Hippocampal formation (tissue), 2 donors: ENCODE results near the gene FKBP15.
"Not testable (repeated sequence)": the region's sequence is repeated elsewhere in the genome, so short reads cannot be mapped to it uniquely, and the experiment has no call there.

Experiments used
- DNase-seq, 2 donors: peaks; one replicate each; lab custom pipeline; 2025; lab: John Stamatoyannopoulos, UW

Gene FKBP15

DNA sequence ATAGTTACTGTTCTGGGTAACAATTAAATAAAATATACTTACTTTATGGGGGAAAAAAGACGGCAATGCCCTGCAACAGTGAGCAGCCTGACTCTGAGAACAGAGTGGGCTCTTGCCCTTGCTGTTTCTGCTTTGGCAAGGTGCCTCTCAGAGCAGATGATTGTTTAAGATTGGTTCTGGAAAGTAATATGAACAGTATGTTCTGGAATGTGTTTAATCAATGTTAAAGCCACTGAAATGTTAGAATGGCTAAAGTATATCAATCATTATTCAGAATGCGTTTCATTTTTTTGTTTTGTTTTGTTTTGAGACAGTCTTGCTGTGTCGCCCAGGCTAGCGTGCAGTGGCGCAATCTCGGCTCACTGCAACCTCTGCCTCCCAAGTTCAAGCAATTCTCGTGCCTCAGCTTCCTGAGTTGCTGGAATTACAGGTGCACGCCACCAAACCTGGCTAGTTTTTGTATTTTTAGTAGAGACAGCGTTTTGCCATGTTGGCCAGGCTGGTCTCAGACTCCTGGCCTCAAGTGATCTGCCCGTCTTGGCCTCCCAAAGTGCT lies 14.7 kb upstream of the FKBP15 start:
- DNase-seq = not testable (repeated sequence)

DNA sequence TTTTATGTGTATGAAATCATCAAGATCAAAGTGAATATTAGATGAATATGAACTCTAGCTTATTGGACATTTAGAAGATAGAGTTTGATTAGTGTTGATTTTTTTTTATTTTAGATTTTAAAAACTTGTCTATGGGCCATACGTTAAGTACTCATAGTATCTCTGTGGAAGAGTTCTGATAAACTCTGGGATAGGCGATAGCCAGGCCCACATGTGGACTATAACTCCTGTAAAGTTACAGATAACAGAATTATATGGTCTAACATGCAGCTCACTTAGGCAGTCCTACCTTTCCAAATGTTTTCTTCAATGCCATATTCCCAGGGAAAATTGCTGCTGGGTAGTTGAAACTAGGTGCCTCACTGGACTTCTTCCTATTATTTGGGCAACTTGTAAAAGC lies 10.6 kb upstream of the FKBP15 start:
- DNase-seq = no peak

DNA sequence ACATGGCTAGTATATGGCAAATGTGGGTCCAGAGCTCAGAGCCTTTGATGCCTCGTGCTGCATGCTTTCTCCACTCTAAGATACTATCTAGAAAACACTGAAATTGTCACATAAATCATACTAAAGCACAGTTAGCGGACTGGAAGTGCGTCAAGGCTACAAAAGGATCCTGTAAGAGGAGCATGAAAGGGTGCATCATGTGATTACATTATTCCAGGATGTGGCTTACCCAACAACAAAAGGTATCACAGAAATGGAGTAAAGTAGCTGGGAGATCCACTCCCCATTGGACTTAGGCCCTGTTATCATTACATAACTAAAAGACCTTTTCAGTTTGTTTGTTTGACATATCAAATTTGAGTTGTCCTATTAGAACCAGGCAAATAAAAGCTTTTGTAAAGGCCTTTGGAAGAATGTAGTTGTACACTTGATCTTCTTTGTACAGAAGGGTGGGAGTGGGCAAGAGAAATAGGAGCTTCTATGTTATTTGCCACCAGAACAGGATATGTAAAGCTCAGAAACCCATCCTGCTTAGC lies 7.1 kb upstream of the FKBP15 start:
- no peak for DNase-seq

GRCh38 chr9:113227436-113227835 lies 6.4 kb upstream of the FKBP15 start:
- no peak for DNase-seq

GRCh38 chr9:113223963-113224362 lies 2.9 kb upstream of the FKBP15 start:
- no peak for DNase-seq

DNA sequence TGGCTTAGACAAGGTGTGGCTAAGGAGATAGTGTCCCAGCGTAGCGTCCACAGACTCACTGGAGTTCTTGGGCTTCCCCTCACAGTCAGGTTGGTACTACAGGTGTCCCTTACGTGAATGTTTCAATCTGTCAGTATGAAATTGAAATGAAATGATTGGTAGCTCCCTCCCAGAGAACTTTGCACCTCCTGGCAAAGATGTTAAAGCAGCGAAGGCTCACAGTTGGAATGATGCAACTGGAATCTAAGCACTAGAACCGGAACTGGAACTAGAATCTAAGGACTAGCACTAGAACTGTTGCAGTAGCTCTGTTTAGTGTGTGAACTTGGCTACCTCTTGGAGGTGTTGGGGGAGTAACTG lies 1.4 kb upstream of the FKBP15 start:
- no peak for DNase-seq

- no peak for DNase-seq
Observed at GRCh38 chr9:113221800-113222481, 864 bp upstream of the FKBP15 start.

GRCh38 chr9:113220467-113221002 lies 542 bp downstream of the FKBP15 start:
- DNase-seq = no peak

DNA sequence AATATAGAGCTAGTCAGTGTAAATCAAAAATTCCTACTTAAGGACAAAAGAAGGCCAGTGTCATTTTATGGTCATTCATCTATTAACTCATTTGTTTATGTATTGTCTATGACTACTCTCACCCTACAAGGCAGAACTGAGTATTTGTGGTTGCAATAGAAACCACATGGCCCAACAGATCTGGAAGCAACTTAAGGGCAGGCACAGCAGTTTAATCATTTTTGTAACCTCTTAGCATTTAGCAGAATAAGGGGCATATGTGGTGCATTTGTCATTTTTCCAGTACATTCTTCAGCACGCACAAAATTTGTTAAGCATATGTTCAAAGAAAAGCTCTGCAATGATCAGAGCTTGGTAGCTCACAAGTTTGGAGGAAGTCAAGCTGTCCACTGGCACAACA lies 1.1 kb downstream of the FKBP15 start:
- no peak for DNase-seq

DNA sequence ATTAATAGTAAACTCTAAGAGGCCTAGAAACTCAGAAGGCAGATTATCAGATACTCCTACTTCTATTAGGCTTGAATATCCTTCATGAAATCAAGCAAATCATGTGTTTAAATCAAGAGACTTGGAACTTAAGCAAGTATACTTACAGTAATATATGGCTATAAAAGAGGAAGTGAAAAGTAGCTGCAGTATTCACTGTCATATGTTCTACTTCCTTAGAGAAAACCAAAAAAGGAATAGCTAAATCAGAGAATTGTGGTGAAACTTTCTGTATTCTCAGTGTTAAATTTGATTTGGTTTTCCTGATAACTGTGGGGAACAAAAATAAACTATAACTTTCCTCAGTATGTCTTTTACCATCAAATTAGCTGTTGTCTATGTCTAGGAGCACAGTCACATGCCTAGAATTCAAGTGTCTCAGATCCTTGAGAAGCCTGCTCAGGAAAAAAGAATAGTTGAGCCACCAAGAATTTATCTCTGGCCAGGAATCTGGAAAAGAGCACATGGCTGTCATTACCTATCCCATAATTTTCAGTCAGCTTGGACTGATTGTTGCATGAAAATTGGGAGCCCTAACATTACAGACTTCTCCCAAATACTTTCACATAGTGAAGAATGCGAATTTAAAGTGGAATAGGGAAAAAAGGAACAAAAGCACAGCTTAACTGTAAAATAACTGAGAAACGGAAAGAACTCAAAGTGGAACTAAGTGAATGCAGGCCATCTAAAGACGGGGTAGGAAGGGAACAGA lies 1.7 kb downstream of the FKBP15 start:
- DNase-seq = no peak

DNA sequence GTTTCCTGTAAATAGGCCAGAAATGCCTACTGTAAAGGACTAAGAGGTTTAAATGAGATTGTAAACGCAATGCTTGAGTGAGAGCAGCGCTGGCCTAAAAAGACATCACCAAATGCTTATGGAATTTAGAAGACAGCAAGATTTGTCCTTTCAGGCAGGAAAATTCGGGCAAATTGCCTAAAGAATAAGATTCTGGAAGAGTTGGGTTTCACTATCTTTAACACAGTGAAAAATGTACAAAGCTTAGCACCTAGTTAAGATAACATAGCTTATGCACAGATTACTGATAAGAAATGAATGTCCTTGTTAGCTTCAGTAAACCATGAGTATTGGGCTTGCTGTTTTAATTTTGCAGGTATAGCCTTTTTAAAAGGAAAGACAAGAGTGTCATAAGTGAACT lies 4.7 kb downstream of the FKBP15 start:
- no peak for DNase-seq

GRCh38 chr9:113215132-113215531 lies 5.9 kb downstream of the FKBP15 start:
- DNase-seq = no peak

DNA sequence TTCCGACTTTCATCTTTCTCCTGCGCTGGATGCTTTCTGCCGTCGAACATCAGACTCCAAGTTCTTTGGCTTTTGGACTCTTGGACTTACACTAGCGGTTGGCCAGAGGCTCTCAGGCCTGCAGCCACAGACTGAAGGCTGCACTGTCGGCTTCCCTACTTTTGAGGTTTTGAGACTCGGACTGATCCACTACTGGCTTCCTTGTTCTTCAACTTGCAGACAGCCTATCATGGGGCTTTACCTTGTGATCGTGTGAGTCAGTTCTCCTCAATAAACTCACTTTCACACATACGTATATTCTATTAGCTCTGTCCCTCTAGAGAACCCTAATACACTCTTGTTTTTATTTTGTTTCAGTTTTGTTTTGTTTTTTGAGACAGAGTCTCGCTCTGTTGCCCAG lies 10.3 kb downstream of the FKBP15 start:
- no peak for DNase-seq

DNA sequence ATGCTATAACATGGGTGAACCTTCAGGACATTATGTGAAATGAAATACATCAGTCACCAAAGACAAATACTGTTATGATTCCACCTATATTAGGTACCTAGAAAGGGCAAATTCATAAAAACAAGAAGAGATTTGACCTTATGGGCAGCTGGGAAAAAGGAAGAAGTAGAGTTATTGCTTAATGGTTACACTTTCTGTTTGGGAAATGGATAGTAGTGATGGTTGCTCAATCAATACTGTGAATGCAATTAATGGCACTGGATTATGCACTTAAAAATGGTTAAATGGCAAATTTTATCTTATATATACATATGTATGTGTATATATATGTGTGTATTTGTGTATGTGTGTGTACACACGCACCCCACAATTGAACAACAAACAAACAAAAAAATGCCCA lies 15.2 kb downstream of the FKBP15 start:
- DNase-seq = no peak

- no peak for DNase-seq
Observed at GRCh38 chr9:113205432-113205831, 15.6 kb downstream of the FKBP15 start.

DNA sequence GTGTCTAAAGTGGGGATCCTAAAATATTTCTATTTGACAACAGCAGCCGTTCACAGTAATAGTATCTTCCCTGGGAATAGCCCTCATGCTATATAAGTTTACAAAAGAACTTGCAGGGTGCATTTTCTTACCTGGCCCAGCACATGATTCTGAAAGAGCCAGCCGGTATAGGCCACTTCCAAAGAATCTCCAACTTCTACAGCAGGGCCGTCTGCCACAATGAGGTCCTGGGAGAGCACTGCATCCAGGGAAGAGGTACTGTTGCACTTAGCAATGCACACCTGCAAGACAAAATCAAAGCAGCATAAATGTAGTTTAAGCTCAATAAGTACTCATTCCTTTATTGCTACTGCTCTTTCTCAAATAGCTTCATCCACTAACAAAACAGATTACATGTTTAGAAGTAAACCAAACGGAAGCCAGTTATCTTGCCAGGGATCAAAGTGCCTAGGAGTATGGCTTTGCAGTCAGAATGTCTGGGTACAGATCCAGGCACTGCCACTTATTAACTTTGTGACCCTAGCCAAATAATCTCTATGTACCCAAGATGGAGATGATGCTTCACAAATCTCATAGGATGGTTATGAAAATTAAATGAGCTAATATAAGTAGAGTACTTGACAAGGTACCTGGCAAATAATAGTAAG lies 21.3 kb downstream of the FKBP15 start:
- DNase-seq = no peak

GRCh38 chr9:113192455-113192854 lies 28.6 kb downstream of the FKBP15 start:
- no peak for DNase-seq

DNA sequence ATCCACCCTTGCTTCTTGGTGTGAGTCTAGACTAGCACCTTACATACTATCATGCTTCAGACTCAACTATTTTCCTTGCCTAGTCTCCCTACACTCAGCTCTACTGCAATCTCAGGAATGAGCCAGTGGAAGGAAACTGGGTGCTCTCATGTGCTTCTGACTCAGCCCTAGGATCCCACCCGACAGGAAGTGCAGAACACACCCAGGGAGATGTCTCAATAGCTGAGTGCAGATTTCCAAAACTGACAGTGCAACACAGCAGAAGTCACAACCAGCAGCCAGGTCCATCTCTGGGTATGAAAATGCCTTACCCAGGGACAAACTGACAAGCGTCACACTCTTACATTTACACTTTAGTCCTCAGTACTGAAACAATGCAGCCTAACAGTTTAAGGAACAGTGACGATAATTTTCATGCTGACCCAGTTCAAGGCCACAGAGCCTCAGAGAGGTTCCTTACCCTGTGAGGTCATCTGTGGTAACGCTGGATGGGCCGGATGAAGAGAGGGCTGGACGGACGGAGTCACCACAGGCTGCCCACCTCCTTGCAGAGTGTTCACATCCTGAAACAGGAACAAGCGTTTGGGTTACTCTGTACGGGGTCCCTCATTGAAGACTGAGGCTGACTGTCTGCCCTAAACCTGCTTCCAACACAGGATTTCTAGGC lies 33.0 kb downstream of the FKBP15 start:
- peak in 1 of 2 donors; percentile 26 for DNase-seq

GRCh38 chr9:113186137-113186755 lies 34.8 kb downstream of the FKBP15 start:
- DNase-seq = no peak

GRCh38 chr9:113185271-113185670 lies 35.8 kb downstream of the FKBP15 start:
- DNase-seq = no peak

GRCh38 chr9:113184539-113184938 lies 36.5 kb downstream of the FKBP15 start:
- DNase-seq = no peak
